ENCODE measurements around the gene KCNA5.

KCNA5 gene

DNA sequence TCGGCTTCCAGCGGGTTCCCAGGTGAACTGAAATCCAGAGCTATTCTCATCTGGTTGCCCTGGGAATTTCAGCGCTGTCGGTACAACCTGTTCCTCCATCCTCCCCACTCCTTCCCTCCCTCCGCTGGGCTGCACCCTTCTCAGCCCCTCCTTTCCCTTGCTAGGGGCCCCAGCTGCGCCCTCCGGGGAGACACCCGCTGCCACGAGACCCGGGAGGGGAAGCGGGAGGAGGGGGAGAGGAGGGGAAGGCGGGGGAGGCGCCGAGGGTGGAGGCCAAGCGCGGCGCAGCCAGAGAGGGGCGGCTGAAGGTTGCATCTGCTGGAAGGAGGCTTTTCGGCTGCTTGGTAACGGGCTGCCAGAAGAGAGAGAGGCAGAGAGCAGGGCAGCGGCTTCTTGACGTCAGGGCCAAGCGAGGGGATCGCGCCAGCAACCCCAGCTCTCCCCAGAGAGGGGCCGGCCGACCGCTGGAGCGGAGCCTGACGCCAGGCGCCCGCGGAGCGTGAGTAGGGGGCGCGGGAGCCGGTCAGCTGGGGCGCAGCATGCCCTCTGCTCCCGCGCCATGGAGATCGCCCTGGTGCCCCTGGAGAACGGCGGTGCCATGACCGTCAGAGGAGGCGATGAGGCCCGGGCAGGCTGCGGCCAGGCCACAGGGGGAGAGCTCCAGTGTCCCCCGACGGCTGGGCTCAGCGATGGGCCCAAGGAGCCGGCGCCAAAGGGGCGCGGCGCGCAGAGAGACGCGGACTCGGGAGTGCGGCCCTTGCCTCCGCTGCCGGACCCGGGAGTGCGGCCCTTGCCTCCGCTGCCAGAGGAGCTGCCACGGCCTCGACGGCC lies at the start of gene KCNA5:
Gene KCNA5, plus strand, starts transcription at position 291 of the 831 bp plus-strand sequence. Its CDS starts 269 bp downstream, at position 560.
- peak; percentile 33 for DNase-seq

DNA sequence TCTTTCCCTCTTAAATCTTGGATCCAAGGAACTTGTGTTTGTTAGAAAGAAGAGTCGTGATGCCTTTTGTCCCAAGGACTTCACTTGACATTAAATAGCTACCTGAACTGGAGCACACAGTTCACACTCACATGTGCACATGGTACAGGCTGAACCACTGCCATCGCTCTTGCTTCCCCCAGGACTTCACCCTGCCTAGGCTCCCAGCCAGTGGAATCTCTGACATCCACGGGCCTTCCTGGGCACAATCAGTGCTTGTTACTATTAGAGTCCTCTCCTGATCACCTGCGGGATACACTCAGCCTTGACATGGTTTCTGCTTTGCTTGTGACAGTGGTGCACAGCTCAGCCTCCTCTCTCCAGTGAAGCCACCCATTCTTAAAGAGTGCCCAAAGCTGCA lies 49.1 kb upstream of the KCNA5 start:
- no peak for DNase-seq

DNA sequence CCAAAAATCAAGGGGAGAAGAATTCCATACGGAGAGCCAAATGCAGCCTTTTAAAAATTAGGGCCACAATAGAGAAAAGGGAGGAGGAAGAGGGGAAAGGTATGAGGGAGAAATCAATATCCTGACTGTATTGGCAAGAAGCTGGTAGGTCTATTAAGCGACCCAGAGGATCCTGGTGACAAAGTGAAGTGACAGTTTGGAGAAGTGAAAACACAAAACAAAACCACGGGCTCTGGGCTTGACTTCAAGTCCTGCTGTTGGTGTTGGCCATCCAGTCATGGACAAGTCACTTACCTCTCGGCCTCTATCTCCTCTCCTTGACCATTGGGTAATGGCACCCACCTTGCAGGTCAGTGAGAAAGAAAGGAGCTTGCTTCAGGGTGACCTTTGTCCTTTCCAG lies 47.0 kb upstream of the KCNA5 start:
- DNase-seq = no peak

DNA sequence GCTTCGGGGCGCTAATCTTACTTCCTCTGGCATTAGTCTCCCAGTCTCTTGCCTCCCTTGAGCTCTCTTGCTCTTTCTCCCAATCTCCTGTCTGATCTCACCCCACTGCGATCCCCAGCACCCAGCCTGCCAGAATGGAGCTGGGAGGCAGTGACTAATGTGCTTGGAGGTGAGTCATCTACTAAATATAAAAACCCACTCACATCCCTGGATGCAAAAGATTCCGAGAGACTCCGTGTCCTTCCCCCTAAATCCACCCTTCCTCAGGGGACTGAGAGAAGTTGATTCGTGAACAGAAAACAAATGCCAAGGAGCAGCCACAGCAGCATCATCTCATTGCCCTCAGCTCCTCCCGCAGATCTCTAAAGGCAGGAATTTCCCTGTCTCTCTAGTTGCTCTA lies 45.7 kb upstream of the KCNA5 start:
- no peak for DNase-seq

DNA sequence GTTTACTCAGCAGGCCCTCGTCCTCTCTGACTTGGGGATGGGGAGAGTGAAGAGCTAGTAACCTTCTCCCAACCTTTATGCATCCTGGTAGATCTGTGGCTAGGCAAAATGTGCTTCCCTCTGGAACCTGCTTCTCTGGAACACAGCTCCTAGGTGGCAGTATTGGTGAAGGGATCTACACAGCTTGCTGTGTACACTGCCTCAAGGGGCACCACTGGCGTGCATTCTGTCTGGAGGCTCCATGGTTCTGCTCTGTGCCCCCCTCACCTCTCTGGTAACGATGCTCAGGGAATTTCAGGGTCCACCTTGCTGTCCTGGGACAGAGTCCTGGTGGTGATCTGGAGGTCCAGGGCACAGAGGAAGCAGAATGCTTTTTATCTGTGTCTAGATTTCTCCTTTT lies 43.5 kb upstream of the KCNA5 start:
- DNase-seq = no peak

DNA sequence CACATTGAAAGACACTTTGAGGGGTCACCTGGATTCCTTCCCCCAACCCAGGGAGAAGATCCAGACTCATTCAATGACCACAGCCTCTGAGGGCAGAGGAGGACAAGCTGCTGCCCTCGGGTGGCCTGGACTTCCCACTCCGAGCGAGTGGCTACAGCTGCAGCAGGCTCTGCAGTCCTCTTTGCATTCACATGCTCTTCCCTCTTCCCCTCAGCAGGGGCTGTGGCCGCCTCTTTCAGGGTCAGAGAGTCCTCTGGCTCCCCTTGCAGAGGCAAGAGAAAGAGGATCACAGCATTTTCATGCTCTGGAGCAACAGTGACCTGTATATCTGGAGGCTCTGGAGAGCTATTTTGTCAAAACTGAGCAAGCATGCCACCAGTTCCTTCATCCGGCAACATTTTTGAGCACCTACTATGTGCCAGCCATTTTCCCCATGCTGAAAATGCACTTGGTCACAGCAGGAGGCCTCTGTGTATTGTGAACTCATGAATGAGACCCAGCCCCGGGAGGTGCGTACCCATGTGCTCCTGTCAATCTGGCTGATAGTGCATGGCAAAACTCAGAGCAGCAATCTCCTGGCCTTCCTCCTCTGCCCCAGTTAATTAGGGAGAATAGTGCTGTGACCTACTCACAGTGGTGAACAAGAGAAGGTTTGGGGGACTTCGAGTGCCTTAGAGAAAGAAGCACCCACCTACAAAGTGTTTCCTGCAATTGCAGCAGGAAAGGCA lies 42.9 kb upstream of the KCNA5 start:
- DNase-seq = no peak

DNA sequence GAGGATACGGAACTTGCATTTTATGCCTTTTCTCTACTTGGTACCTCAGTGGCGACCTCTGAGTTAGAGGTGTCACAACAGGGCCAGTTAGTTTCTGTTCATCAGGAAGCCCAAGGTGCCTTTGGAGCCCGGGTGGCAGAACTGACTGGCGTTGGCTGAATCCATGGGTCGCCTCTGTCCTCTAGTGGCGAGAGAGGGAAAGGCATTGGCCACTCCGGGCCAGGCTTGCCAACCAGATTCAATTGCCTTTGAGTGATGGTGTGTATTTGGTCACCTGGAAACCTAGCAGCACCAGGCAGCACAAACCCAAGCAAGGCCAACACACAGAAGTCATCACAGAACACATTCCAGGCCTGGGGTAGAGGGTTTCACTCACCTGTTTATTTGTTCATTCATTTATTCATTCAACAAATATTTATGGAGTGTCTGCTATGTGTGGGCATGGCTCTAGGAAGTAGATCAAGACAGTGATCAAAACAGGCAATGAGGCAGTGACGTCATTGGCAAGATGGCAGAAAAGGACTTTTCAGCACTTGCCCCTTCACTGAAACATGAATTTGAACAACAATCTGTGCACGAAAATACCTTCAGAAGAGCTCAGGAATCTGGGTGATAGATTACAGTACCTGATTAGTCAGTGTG lies 40.5 kb upstream of the KCNA5 start:
- DNase-seq = peak; percentile 3

DNA sequence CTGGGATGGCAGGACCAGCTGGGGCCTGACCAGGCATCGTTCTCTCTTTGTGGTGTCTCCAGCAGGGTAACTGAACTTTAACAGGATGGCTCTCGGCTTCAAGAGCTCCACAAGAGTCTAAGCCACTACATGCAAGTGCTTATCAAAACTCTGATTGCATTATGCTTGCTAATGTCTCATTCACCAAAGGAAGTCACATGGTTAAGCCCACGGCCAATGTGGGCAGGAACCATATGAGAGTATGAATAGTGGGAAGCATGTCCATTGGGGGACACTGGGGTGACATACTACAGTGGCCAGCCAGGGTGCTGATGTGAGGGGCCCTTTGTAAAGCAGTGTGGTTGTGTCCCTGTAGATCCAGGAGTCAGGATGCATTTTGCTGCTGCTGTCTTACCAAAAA lies 35.0 kb upstream of the KCNA5 start:
- no peak for DNase-seq

DNA sequence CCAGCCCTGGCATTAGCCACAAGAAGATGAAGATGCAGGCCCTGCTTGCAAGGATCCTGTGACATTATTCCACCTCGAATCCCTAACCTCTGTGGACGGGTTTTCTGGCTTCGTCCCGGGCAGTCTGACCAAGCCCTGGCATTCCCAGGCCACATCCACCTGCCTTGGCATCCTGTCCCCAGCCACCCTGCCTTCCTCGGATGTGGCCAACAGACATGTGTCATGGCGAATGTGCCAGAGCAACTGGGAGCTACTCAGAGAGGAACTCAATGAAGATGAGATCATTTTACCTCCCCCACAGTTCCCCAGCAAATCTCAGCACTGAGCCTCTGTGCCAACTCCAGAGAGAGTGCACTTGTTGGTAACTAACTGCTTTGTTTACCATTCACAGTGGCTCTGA lies 33.5 kb upstream of the KCNA5 start:
- DNase-seq = no peak

DNA sequence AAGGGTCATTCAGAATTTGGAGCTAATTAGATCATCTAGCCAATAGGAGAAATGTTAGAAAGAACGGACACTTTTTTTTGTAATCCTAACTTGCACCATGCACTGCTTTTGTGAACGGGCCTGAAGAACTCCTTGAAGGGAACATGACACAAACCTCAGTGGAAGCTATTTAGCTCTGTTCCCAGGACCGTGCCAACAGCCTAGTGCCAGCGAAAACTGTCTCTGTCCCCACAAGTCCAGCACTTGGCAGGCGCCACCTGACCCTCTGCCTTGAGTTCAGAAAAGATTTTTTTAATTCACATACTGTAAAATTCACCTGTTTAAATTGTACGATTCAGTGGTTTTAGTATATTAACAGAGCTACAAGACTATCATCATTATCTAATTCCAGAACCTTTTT lies 31.3 kb upstream of the KCNA5 start:
- DNase-seq = no peak

DNA sequence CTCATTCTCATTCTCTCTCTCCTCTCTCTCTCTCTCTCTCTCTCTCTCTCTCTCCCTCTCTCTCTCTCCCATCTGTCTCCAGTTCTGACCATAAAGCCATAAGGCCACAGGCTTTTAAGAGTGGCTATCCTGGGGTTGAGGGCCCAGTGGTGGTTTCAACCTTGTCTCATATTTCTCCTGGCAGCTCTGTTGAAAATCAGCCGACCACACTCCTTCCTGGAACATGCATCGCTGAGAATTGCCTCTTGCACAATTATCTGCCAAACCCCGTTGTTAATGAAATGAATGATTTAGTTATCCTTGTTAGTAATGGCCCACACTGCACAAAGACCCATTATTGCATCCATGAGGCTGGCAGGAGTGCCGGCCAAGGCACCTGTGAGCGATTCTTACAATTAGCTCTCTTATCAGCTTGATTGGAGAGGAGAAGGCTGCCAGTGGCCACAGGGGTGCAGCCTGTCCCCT lies 30.4 kb upstream of the KCNA5 start:
- no peak for DNase-seq

DNA sequence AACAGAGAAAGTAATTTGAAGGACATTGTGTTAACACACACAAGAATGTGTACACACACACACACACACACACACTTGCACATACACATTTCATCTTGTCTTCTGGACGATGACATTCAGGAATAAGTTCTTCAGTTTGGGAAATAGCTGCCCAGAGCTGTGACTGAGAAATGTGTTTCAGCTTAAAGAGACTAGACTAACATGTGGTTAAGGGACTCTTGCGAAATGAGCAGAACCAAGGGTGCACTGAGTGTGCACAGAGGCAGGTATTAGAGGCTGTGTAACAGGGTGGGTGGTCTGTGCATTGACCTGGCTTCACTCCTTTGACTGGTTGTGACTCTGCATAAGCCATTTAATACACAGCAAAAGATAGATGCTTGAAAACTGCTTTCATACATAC lies 29.4 kb upstream of the KCNA5 start:
- no peak for DNase-seq

DNA sequence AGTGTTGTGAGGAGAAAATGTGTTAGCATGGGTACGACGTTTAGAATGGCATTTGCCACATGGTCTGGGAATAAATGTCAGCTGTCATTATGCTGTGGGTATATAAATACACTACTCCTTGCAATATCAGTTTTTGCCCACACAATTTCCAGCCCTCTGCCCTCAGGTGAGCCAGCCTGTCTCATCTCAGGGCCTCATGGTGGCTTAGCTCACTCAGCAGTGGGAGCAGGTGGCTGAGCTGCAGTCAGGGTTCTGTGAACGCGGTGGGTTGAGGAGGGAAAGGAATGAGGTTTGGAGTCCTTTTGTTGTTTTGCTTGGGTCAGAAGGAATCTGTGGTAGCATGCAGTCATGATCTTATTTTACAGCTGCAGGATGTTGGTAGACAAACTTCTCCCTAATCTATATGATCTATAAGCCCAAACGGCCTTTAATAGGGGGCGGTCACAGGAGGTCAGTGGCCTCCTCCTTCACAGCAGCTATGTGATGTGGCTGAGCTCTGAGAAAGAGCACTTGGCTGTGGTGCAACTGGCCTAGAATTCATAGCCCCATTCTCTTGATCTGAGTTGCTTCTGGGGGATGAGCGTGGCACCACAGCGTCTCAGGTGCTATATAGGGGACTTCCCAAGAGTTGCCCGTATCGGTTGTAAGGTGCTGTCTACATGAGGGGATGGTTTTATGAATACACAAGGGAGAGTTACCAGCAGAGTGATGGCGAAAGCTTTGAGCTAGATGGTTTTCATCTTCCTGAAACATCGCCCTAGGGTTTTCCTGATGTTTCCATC lies 27.8 kb upstream of the KCNA5 start:
- DNase-seq = no peak

DNA sequence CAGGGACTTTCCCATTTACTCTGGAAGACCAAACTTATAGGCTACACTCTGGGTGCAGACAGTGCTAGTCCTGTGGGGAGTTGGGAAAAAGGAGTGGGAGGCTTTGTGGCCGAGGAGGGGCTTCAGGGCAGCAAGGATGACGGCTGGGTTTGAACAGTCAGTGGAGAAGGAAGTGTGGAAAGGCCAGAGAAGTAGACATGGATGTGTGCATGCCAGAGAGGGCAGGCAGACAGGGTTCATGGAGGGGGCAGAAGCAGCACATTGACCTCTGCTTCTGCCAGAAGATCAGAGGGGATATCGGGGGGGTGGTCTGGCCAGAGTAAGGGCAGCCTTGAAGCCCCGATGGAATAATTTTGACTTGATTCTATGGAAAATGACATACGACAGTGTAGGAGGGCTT lies 27.2 kb upstream of the KCNA5 start:
- DNase-seq = no peak

DNA sequence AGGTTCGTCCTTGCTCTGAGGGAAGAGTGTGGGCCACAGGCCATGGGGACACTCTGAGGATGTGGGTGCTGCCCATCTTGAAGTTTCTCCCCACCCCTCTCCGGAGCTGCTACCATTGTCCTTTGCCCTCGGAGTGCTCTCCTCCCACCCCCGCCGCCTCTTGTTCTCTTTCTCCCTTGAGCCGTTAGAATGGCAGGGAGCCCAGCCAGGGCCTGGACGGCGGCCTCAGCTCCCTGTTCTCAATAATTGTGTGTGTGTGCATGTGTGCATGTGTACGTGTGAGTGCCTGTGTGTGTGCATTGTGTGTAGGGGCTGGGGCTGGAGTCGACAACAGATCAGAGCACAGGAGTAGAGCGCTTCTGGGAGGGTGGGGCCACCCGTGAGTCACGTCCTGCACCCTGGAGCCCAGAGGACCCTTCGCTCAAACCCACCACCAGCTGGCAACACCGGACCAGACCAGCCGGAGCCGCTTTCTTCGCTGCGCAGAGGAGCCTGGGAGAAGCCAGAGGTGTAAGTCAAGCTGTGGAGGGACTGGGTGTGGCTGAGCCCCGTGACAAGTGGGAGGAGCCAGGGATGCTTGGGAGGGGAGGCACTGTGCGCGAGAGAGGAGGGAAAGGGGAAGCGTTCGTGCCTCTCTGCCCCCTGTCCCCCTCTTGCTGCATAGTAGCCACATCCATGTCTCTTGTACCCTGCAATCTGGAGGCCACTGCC lies 25.9 kb upstream of the KCNA5 start:
- DNase-seq = no peak

DNA sequence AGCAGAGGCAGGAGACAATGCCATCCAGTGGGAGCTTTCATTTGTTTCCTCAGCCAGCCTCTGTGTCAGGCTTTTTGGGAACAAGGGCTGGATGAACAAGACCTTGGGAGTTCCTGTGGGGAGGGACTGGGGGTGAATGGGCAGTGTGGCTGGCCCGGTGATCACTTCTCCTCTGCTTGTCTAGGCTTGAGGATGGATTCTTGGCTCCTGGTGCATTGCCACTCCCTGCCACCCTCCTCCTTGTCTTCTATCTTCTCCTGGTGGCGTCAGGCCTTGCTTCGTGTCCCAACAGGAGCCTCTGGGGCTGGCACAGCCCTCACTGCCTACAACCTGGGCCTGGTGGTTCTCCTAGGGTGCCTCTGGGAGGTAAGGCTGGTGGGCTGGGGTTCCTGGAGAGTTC lies 25.0 kb upstream of the KCNA5 start:
- DNase-seq = no peak

DNA sequence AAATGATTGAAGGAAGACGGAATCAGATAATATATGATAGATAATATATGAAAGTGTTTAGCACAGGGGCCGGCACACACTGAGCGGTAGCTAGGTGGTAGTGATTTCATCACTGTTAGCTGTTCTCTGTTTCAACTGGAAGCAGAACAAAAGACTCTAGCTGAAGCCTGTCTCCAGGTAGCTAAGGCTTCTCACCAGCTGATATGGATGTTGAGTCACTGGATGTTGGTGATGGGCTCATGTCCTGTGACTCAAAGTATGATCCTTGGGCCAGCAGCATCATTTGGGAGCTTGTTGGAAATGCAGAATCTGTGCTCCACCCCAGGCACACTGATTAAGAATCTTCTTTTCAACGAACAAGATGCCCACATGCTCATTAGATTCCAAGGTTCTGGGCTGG lies 21.7 kb upstream of the KCNA5 start:
- no peak for DNase-seq

DNA sequence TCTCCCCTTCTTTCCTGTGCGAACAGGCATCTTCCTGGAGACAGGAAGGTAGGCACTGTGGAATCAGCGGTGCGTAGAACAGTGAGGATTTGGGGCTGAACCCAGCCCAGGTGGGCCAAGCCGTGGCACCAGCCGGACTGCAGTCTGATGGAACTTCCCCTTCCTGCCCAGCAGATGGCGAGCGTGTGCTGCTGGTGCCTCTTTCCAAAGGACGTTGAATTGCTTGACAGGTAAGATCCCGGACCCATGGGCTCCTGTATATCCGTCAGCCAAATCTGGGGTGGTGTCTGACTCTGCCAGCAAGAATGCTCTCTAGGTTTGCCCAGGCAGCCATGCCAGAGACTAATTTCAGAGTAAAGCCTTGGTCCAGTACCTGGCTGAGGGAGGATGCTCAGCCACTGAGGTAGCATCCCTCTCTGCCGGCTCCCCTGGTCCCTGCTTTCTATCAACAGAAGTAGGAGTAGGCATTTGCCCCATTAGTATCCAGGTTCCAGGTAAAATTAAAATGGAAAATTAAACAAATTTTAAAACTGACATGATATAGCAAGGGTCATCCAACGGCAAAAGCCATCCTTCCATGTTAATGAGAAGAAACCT lies 21.1 kb upstream of the KCNA5 start:
- peak; percentile 31 for DNase-seq

DNA sequence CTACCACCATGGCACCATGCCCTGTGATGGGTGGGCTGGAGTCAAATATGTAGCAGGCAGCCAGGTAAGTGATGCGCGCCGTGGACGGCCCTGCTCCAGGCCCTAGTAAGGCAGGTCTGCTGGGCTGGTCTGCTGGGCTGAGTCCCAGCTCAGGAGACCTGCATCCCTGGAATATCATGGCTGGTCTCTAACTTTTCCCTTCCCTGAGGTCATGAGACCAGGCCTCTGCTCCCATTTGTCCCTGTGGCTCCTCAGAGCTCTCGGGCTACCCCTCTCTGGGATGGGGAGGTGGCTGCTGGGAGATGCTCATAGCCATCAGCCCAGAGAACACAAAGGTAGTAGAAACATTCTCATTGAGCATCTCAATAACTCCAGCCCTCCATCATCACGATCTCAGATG lies 19.8 kb upstream of the KCNA5 start:
- DNase-seq = no peak

DNA sequence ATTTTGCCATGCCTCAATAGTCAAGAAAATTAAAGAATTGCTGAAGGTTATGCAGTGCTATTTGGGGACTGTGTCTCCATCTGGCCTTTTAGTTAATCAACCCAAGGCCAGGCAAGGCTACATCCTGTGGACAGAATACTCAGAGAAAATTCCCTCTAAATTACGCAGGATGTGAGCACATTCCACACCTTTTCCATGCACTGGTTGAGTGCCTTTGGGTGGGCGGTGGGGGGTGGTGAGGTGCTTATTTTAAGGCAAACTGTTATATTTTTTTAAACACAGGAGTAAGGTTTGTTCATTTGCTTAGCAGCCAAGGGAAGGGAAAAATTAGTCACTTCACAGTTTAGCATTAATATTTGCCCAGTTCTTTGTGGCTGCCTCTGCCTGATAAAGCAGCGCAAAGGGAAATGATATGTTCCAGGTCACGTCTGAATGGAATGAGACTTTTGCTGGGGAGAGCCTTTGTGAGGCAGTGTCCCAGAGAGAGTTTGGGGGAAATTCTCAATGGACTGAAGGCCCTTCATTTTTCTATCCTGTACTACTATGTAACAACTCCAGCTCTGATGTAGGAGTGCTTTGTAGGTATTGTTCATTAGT lies 17.2 kb upstream of the KCNA5 start:
- DNase-seq = no peak

DNA sequence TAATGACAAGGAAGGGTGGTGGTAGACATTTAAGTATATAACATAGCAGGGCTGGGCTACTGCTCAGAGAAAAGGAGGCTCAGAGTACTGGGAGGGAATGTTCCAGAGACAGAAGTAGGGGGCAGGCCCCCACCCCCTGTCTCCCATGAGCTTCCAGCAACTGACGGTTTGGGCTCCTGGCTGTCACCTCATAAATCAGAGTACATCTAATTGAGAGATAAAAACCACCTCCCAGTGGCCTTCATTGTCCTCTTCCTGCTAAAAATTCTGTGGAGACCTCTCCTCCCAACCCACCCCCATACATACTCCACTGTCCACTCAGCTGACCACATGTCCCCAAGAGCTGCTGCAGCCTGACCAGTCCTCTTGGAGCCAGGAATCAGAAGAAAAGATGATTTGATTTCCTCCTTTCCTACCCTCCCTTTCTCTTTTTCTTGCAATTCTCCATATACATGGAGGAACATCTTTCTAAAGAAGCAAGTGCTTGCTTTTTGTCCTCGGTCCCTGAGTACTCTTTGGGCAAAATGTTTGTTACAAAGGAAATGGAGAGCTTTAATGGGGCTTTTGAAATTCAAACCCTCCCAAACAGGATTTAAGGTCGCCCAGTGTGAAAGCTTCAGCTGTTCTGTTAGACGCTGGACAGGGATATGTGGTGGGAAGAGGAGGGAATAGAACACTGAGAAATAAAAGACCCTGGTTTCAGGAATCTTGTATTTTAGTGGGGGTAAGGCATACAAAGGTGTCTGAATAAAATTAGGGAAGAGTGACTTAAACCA lies 16.4 kb upstream of the KCNA5 start:
- no peak for DNase-seq
